Smooth muscle cell (in vitro differentiated cells): ENCODE measurements around the gene CPT1A. TPM values are rescaled to one million over a fixed set of nuclear protein-coding genes. Genes with fewer than 3 reads are reported as not detected.

Source experiments
- DNase-seq: peaks from one replicate; lab custom pipeline; 2025; ENCODE audit not compliant: unreplicated experiment; lab: John Stamatoyannopoulos, UW
- H2AFZ ChIP-seq: fragments of 200-600 bp; sonication (generic); 2 replicates; pipeline ENCODE4 v1.6.0; 2016; ENCODE audit warnings: antibody characterized with exemption, low read depth, mild to moderate bottlenecking
- H3F3A ChIP-seq: fragments of 200-600 bp; sonication (generic); 2 replicates; pipeline ENCODE4 v1.6.0; 2017; ENCODE audit warnings: antibody characterized with exemption, low read depth
- H3K27ac ChIP-seq: fragments of 200-600 bp; sonication (generic); 2 replicates; pipeline ENCODE4 v1.5.1; 2016; ENCODE audit warnings: low read depth, mild to moderate bottlenecking
- H3K27me3 ChIP-seq: fragments of 200-600 bp; sonication (generic); 2 replicates; pipeline ENCODE4 v1.6.1; 2016; ENCODE audit warnings: low read depth, mild to moderate bottlenecking
- H3K36me3 ChIP-seq: fragments of 200-600 bp; sonication (generic); 2 replicates; pipeline ENCODE4 v1.5.1; 2016; ENCODE audit warnings: low read depth
- H3K4me1 ChIP-seq: fragments of 200-600 bp; sonication (generic); 2 replicates; pipeline ENCODE4 v1.5.1; 2016; ENCODE audit warnings: low read depth
- H3K4me2 ChIP-seq: fragments of 200-600 bp; sonication (generic); 2 replicates; pipeline ENCODE4 v1.6.0; 2016; ENCODE audit warnings: mild to moderate bottlenecking
- H3K4me3 ChIP-seq: fragments of 200-600 bp; sonication (generic); 2 replicates; pipeline ENCODE4 v1.5.1; 2016; ENCODE audit warnings: mild to moderate bottlenecking
- H3K79me2 ChIP-seq: fragments of 200-600 bp; sonication (generic); 2 replicates; pipeline ENCODE4 v1.6.0; 2016; ENCODE audit warnings: low read depth, mild to moderate bottlenecking
- H3K9ac ChIP-seq: fragments of 200-600 bp; sonication (generic); 2 replicates; pipeline ENCODE4 v1.6.0; 2016; ENCODE audit warnings: low read depth
- H3K9me3 ChIP-seq: fragments of 200-600 bp; sonication (generic); replicated peaks from 2 replicates; pipeline ENCODE4 v1.5.1; 2016; ENCODE audit warnings: low read depth
- H4K20me1 ChIP-seq: fragments of 200-600 bp; sonication (generic); 2 replicates; pipeline ENCODE4 v1.6.0; 2016; ENCODE audit warnings: low read depth
- WGBS: methylation state at CpG from one replicate; pipeline ENCODE4 v1.1.7; 2016; ENCODE audit warnings: low lambda C conversion rate; 5-methylcytosine and 5-hydroxymethylcytosine counted together
- polyA plus RNA-seq: library from polyadenylated mRNA; unstranded; fragments of >200 nt; fragmentation: Nextera tagmentation; extraction: Ambion mirVana; gene quantifications from 2 replicates; pipeline ENCODE4 v1.2.1, GENCODE V29; 2016
- total RNA-seq: library from RNA; depleted of rRNA; stranded (reverse); fragments of >200 nt; gene quantifications from 2 replicates; pipeline ENCODE4 v1.2.3, GENCODE V29; 2014
- TF ChIP-seq, protein P1 (sequence below): fragments of 200-600 bp; sonication (generic); IDR thresholded peaks from 2 replicates; pipeline ENCODE4 v1.5.1; 2017; ENCODE audit warnings: borderline replicate concordance, mild to moderate bottlenecking, antibody characterized with exemption; ENCODE audit not compliant: insufficient read depth, poor library complexity, severe bottlenecking

The CPT1A gene
- total and polyA plus RNA-seq, 2 experiments from 2014 or later, result 0.24 to 1.9 TPM

- Histone ChIP-seq H3K27me3 (no peaks in the 10 kb centered on the region), H3K4me3 (no peak overlapping the region), H3K79me2 (no peaks in the 10 kb centered on the region), H3K9me3 (no peaks in the 10 kb centered on the region), H4K20me1 (no peaks in the 10 kb centered on the region), H3K9ac (no peak overlapping the region), H3K27ac (no peak overlapping the region), H3K4me2 (no peak overlapping the region), H2AFZ (no peak overlapping the region), H3K36me3 (no peaks in the 10 kb centered on the region), H3F3A (peaks cover under 1% of the 10 kb centered on the region), H3K4me1 (no peaks in the 10 kb centered on the region)
- TF ChIP-seq, protein P1, sequence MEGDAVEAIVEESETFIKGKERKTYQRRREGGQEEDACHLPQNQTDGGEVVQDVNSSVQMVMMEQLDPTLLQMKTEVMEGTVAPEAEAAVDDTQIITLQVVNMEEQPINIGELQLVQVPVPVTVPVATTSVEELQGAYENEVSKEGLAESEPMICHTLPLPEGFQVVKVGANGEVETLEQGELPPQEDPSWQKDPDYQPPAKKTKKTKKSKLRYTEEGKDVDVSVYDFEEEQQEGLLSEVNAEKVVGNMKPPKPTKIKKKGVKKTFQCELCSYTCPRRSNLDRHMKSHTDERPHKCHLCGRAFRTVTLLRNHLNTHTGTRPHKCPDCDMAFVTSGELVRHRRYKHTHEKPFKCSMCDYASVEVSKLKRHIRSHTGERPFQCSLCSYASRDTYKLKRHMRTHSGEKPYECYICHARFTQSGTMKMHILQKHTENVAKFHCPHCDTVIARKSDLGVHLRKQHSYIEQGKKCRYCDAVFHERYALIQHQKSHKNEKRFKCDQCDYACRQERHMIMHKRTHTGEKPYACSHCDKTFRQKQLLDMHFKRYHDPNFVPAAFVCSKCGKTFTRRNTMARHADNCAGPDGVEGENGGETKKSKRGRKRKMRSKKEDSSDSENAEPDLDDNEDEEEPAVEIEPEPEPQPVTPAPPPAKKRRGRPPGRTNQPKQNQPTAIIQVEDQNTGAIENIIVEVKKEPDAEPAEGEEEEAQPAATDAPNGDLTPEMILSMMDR, result no peak
- WGBS, result 85% methylated on average over 15 of the region's 15 CpGs
- DNase-seq, result no peak
Measured at GRCh38 chr11:68762481-68762880, 79.2 kb downstream of the CPT1A start.

DNA sequence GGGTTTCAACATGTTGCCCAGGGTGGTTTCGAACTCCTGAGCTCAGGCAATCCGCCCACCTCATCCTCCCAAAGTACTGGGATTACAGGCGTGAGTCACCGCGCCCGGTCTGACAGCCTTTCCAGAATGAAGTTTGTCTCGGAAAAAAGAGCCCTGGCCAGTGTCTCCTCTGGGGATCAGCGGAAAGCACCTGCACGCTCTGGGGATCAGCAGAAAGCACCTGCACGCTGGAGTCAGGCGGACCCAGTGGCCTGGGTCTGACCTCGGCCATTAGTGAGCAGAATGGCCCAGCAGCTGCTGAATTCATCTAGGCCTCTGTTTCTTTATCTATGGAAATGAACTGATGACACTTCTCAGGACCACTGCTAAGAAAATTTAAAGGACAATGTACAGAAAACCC is 79.9 kb downstream of the CPT1A start:
- Histone ChIP-seq H3F3A (peaks cover 4% of the 10 kb centered on the region), H3K4me3 (no peak overlapping the region), H3K4me1 (no peaks in the 10 kb centered on the region), H3K9me3 (no peaks in the 10 kb centered on the region), H2AFZ (no peak overlapping the region), H3K36me3 (no peaks in the 10 kb centered on the region), H4K20me1 (no peaks in the 10 kb centered on the region), H3K4me2 (no peak overlapping the region), H3K27ac (no peak overlapping the region), H3K9ac (no peak overlapping the region), H3K27me3 (no peaks in the 10 kb centered on the region), H3K79me2 (no peaks in the 10 kb centered on the region)
- TF ChIP-seq, protein P1, result no peak
- 82% methylated on average over 12 of the region's 12 CpGs for WGBS
- no peak for DNase-seq

DNA sequence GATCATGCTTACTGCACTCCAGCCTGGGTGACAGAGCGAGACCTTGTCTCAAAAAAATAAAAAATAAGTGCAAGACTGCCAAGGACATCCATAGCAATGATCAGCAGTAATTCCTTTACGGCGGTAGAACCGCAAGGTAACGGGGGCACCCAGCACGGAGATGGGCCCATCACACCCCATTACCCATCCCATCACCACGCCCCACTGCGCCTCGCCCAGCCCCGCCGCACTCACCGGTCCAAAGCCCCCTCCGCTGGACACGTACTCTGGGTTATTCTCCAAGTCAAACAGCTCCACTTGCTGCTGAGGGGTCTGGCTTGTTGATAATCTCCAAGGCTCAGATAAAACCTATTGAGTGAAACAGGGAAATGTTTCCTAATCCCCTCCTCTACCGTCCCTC is 81.7 kb downstream of the CPT1A start:
- H3K4me1 ChIP-seq, result no peaks in the 10 kb centered on the region
- no peaks in the 10 kb centered on the region for H3K79me2 ChIP-seq
- no peaks in the 10 kb centered on the region for H3K9me3 ChIP-seq
- H3K27ac ChIP-seq, result no peak overlapping the region
- H4K20me1 ChIP-seq, result no peaks in the 10 kb centered on the region
- H3K36me3 ChIP-seq, result no peaks in the 10 kb centered on the region
- no peak overlapping the region for H3K4me2 ChIP-seq
- no peak overlapping the region for H3K9ac ChIP-seq
- 90% methylated on average over 15 of the region's 15 CpGs for WGBS
- no peak overlapping the region for H2AFZ ChIP-seq
- H3F3A ChIP-seq, result peaks cover 4% of the 10 kb centered on the region
- TF ChIP-seq, protein P1, result no peak
- no peaks in the 10 kb centered on the region for H3K27me3 ChIP-seq
- DNase-seq, result no peak
- no peak overlapping the region for H3K4me3 ChIP-seq

DNA sequence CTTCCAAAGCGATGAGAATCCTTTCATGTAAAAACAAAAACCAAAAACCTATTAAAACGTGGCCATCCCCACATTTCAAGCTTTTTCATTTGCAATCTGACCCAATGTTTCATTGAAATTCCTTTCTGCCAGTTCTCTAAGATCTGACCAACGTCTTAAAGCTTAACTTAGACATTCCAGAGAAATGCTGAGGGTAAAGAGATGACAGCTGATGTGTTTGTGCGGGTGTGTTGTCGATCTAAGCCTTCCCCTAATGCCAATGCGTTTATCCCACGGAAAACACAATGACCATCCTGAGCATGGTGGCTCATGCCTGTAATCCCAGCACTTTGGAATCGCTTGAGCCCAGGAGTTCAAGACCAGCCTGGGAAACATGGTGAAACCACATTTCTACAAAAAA is 84.0 kb downstream of the CPT1A start:
- DNase-seq, result no peak
- TF ChIP-seq, protein P1, result no peak
- H3K79me2 ChIP-seq, result no peaks in the 10 kb centered on the region
- 67% methylated on average over 8 of the region's 8 CpGs for WGBS
- no peak overlapping the region for H3K27ac ChIP-seq
- no peak overlapping the region for H2AFZ ChIP-seq
- peaks cover 4% of the 10 kb centered on the region for H3F3A ChIP-seq
- H3K4me2 ChIP-seq, result no peak overlapping the region
- H3K4me3 ChIP-seq, result no peak overlapping the region
- H4K20me1 ChIP-seq, result no peaks in the 10 kb centered on the region
- no peaks in the 10 kb centered on the region for H3K4me1 ChIP-seq
- no peak overlapping the region for H3K9ac ChIP-seq
- H3K36me3 ChIP-seq, result no peaks in the 10 kb centered on the region
- no peaks in the 10 kb centered on the region for H3K9me3 ChIP-seq
- H3K27me3 ChIP-seq, result no peaks in the 10 kb centered on the region
